PC-9 (cell line): ENCODE results near the gene DNASE1L2. TPM values are rescaled to one million over a fixed set of nuclear protein-coding genes. Genes with fewer than 3 reads are reported as not detected.

Experiments
- BruUV-seq: library from RNA; stranded (reverse); fragments of 400-500 nt; replicated peaks from 2 replicates; lab custom pipeline; 2021; lab: Mats Ljungman, UMichigan
- CTCF ChIA-PET: fragments of 300-600 bp; sonication (Branson Sonifier 250); formaldehyde crosslinking; loops from one replicate; lab custom pipeline; 2022; ENCODE audit warnings: antibody characterized with exemption; lab: Charles Lee
- POLR2A ChIA-PET: fragments of 300-600 bp; sonication (Branson Sonifier 250); formaldehyde crosslinking; loops from one replicate; lab custom pipeline; 2022; ENCODE audit warnings: antibody characterized with exemption; ENCODE audit not compliant: unreplicated experiment; lab: Charles Lee
- DNase-seq, 2 experiments: peaks; one replicate each; pipeline versions ENCODE4 v3.0.0 to v3.0.0-alpha.2; 2015 to 2022; ENCODE audit warnings: mixed read lengths in 1 of 2
- H2AFZ ChIP-seq: fragments of 200-600 bp; sonication (generic); 2 replicates; pipeline ENCODE4 v1.8.1; 2017; ENCODE audit warnings: antibody characterized with exemption
- H3F3A ChIP-seq: fragments of 200-600 bp; sonication (generic); 2 replicates; pipeline ENCODE4 v1.8.1; 2017; ENCODE audit warnings: antibody characterized with exemption, mild to moderate bottlenecking, low read depth; ENCODE audit not compliant: insufficient read depth
- H3K27ac ChIP-seq: fragments of 200-600 bp; sonication (generic); 2 replicates; pipeline ENCODE4 v1.6.1; 2016; ENCODE audit warnings: mixed run types
- H3K27me3 ChIP-seq: fragments of 200-600 bp; sonication (generic); 2 replicates; pipeline ENCODE4 v1.6.1; 2016; ENCODE audit warnings: low read depth, mixed run types; ENCODE audit not compliant: insufficient read depth
- H3K36me3 ChIP-seq: fragments of 200-600 bp; sonication (generic); 2 replicates; pipeline ENCODE4 v1.6.1; 2016; ENCODE audit warnings: low read depth, mixed run types
- H3K4me1 ChIP-seq: fragments of 200-600 bp; sonication (generic); replicated peaks from 2 replicates; pipeline ENCODE4 v1.6.1; 2016; ENCODE audit warnings: mixed run types; ENCODE audit not compliant: insufficient read depth
- H3K4me2 ChIP-seq: fragments of 200-600 bp; sonication (generic); 2 replicates; pipeline ENCODE4 v1.6.1; 2017; ENCODE audit warnings: mixed run types
- H3K4me3 ChIP-seq: fragments of 200-600 bp; sonication (generic); 2 replicates; pipeline ENCODE4 v1.6.1; 2016; ENCODE audit warnings: mixed run types
- H3K79me2 ChIP-seq: fragments of 200-600 bp; sonication (generic); 2 replicates; pipeline ENCODE4 v1.6.1; 2017; ENCODE audit warnings: low read depth, mixed run types
- H3K9me2 ChIP-seq: fragments of 200-600 bp; sonication (generic); 2 replicates; pipeline ENCODE4 v1.8.1; 2017; ENCODE audit warnings: mild to moderate bottlenecking; ENCODE audit not compliant: insufficient read depth
- H3K9me3 ChIP-seq: fragments of 200-600 bp; sonication (generic); 2 replicates; pipeline ENCODE4 v1.8.1; 2016; ENCODE audit warnings: low read depth; ENCODE audit not compliant: insufficient read depth
- H4K20me1 ChIP-seq: fragments of 200-600 bp; sonication (generic); 2 replicates; pipeline ENCODE4 v1.8.1; 2017; ENCODE audit not compliant: insufficient read depth
- EZH2 ChIP-seq: fragments of 200-600 bp; sonication (generic); IDR thresholded peaks from 2 replicates; pipeline ENCODE4 v1.8.0; 2017; ENCODE audit warnings: antibody characterized with exemption, low read depth
- intact Hi-C: fragments of 100-400 bp; cut with micrococcal nuclease; formaldehyde crosslinking; loops from one replicate; pipeline ENCODE4 v1.10.0; 2022; ENCODE audit not compliant: unreplicated experiment
- microRNA-seq: library from miRNA; unstranded; fragments of <30 nt; microRNA quantifications from one replicate; pipeline ENCODE4 v1.2.0, GENCODE V29; 2021; ENCODE audit warnings: borderline number of aligned reads, borderline replicate concordance
- total RNA-seq: library from RNA; stranded (reverse); gene quantifications from 2 replicates; pipeline ENCODE4 v1.2.3, GENCODE V29; 2021
- TF ChIP-seq, protein P1 (sequence below): fragments of 200-600 bp; sonication (generic); conservative IDR thresholded peaks from 2 replicates; pipeline ENCODE4 v1.6.1; 2017; ENCODE audit warnings: mixed run types, antibody characterized with exemption, mild to moderate bottlenecking, moderate library complexity

The DNASE1L2 gene
- total RNA-seq, 1 experiment from 2014 or later = 7.3 TPM

DNA sequence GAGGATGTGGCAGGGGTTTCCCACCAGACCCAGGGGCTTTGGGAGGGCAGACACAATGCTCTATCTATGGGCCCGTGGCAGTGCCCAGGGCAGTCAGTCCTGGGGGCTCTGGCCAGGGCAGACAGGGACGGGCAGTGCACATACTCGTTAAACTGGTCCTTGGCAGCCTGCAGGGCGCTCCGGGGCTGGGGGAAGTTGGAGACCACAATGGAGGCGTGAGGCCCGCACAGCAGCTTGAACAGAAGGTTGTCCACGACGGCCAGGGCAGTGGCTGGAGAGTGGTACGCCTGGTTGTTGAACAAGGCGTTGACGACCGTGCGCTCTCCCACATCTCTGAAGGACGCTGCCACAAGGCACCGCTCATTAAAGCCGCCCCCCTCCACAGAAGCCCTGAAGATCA lies 50.3 kb downstream of the DNASE1L2 start:
- no peaks in the 10 kb centered on the region for H3K9me2 ChIP-seq
- CTCF ChIA-PET = no interaction called here
- H3F3A ChIP-seq = no peaks in the 10 kb centered on the region
- H3K36me3 ChIP-seq = no peaks in the 10 kb centered on the region
- H3K27ac ChIP-seq = no peak overlapping the region
- no peaks in the 10 kb centered on the region for H4K20me1 ChIP-seq
- no peaks in the 10 kb centered on the region for H3K9me3 ChIP-seq
- TF ChIP-seq, protein P1, sequence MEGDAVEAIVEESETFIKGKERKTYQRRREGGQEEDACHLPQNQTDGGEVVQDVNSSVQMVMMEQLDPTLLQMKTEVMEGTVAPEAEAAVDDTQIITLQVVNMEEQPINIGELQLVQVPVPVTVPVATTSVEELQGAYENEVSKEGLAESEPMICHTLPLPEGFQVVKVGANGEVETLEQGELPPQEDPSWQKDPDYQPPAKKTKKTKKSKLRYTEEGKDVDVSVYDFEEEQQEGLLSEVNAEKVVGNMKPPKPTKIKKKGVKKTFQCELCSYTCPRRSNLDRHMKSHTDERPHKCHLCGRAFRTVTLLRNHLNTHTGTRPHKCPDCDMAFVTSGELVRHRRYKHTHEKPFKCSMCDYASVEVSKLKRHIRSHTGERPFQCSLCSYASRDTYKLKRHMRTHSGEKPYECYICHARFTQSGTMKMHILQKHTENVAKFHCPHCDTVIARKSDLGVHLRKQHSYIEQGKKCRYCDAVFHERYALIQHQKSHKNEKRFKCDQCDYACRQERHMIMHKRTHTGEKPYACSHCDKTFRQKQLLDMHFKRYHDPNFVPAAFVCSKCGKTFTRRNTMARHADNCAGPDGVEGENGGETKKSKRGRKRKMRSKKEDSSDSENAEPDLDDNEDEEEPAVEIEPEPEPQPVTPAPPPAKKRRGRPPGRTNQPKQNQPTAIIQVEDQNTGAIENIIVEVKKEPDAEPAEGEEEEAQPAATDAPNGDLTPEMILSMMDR = no peak
- no peak for TF ChIP-seq EZH2
- intact Hi-C loops = no loop called here
- H3K79me2 ChIP-seq = no peaks in the 10 kb centered on the region
- H3K4me3 ChIP-seq = no peak overlapping the region
- POLR2A ChIA-PET = no interaction called here
- DNase-seq = no peak
- no peak overlapping the region for H3K4me2 ChIP-seq
- H2AFZ ChIP-seq = no peak overlapping the region
- BruUV-seq = no TSS peak
- no peaks in the 10 kb centered on the region for H3K4me1 ChIP-seq
- peaks cover 50% of the 10 kb centered on the region for H3K27me3 ChIP-seq

DNA sequence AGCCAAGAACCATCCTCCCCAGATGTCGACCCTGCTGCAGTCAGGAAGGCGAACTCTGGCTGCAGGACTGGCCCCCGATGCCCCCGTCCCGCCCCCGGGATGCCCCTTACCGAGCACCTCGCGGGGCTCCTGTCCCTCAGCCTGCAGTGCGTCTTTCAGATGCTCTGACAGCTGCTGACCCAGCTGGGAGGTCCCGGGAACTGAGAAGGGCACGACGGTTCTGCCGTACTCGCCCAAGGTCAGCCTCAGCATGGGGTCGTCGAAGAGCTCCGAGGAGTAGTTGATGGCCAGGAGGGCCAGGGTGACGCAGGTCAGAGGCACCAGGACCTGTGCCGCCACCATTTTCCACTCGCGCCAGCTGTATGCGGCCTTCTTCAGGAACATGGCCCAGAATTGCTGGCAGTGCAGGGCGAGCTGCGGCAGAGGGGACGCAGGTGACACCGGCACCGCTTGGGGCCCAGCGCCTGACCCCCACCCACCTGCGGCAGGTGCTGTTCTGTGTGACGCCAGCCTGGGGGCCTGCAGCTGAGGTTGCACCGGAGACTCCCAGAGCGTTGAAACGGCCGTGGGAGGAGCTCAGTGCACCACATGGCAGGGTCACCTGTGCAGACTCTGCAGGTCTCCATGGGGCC lies 51.8 kb downstream of the DNASE1L2 start:
- Histone ChIP-seq H3K36me3 (no peaks in the 10 kb centered on the region), H3K9me3 (no peaks in the 10 kb centered on the region), H3K4me3 (no peak overlapping the region), H2AFZ (no peak overlapping the region), H3F3A (no peaks in the 10 kb centered on the region), H3K27me3 (peaks cover 40% of the 10 kb centered on the region), H3K9me2 (no peaks in the 10 kb centered on the region), H3K27ac (no peak overlapping the region), H3K79me2 (no peaks in the 10 kb centered on the region), H3K4me1 (no peaks in the 10 kb centered on the region), H3K4me2 (no peak overlapping the region), H4K20me1 (no peaks in the 10 kb centered on the region)
- ChIA-PET POLR2A (no interaction called here), CTCF (no interaction called here)
- DNase-seq = no peak
- intact Hi-C loops = no loop called here
- no peak for TF ChIP-seq EZH2
- TF ChIP-seq, protein P1 = no peak
- BruUV-seq = no TSS peak

Small RNA genes lying within 50 kb of the gene (microRNA-seq; reads per million reads assigned to microRNA genes)
- gene MIR3677 (not detected), gene MIR4717 (not detected)

Other genes starting within 250 kb of the DNASE1L2 start
- 4.3 and 4.5 TPM in 2 replicates for gene SYNGR3, start 246.5 kb upstream of the DNASE1L2 start, total RNA-seq
- 68.4 and 72.5 TPM in 2 replicates for gene ZNF598, start 226.6 kb upstream of the DNASE1L2 start, total RNA-seq
- gene NPW, start 216.7 kb upstream of the DNASE1L2 start, total RNA-seq = 4.0 and 8.1 TPM in 2 replicates
- 104 and 144 TPM in 2 replicates for gene NHERF2, start 209.5 kb upstream of the DNASE1L2 start, total RNA-seq
- 47.3 and 66.6 TPM in 2 replicates for gene NTHL1, start 188.6 kb upstream of the DNASE1L2 start, total RNA-seq
- 166 and 170 TPM in 2 replicates for gene TSC2, start 188.5 kb upstream of the DNASE1L2 start, total RNA-seq
- 91.5 and 105 TPM in 2 replicates for gene PKD1, start 100.5 kb upstream of the DNASE1L2 start, total RNA-seq
- gene RAB26, start 87.8 kb upstream of the DNASE1L2 start, total RNA-seq = 29.5 and 31.3 TPM in 2 replicates
- 166 and 199 TPM in 2 replicates for gene TRAF7, start 80.7 kb upstream of the DNASE1L2 start, total RNA-seq
- 2.1 and 3.3 TPM in 2 replicates for gene CASKIN1, start 39.8 kb upstream of the DNASE1L2 start, total RNA-seq
- 66.3 and 74.2 TPM in 2 replicates for gene MLST8, start 31.0 kb upstream of the DNASE1L2 start, total RNA-seq
- 17.1 and 24.6 TPM in 2 replicates for gene BRICD5, start 25.6 kb upstream of the DNASE1L2 start, total RNA-seq
- 20.2 and 23.4 TPM in 2 replicates for gene PGP, start 21.6 kb upstream of the DNASE1L2 start, total RNA-seq
- 38.8 and 41.1 TPM in 2 replicates for gene E4F1, start 12.9 kb upstream of the DNASE1L2 start, total RNA-seq
- gene ECI1, start 15.1 kb downstream of the DNASE1L2 start, total RNA-seq = 131 and 216 TPM in 2 replicates
- gene RNPS1, start 31.7 kb downstream of the DNASE1L2 start, total RNA-seq = 229 and 250 TPM in 2 replicates
- 6.2 and 8.0 TPM in 2 replicates for gene ABCA3, start 104.3 kb downstream of the DNASE1L2 start, total RNA-seq
- gene CCNF, start 193.0 kb downstream of the DNASE1L2 start, total RNA-seq = 53.4 and 69.0 TPM in 2 replicates
- 26.3 and 28.0 TPM in 2 replicates for gene TEDC2, start 223.7 kb downstream of the DNASE1L2 start, total RNA-seq
- 0.87 and 0.90 TPM in 2 replicates for gene NTN3, start 234.9 kb downstream of the DNASE1L2 start, total RNA-seq
- gene TBC1D24, start 238.7 kb downstream of the DNASE1L2 start, total RNA-seq = 30.0 and 34.2 TPM in 2 replicates